Liver (tissue), 9 donors: Measurements from ENCODE around the gene CYFIP2. TPM values are rescaled to one million over a fixed set of nuclear protein-coding genes. Genes with fewer than 3 reads are reported as not detected.

Experiments used
- DNase-seq: peaks from one replicate; pipeline ENCODE4 v3.0.0-alpha.2; 2017; ENCODE audit warnings: low spot score
- H3K27ac ChIP-seq, 2 donors: one replicate each; pipeline ENCODE4 v1.7.0; 2013; ENCODE audit warnings: inconsistent platforms in 2 of 2, low read length in 2 of 2, control low read depth in 1 of 2, low read depth in 1 of 2, mild to moderate bottlenecking in 1 of 2
- H3K27me3 ChIP-seq, 4 donors: one replicate each; pipeline versions ENCODE4 v1.6.1 to v1.7.0; 2013; ENCODE audit warnings: low read length in 3 of 4, inconsistent platforms in 1 of 4, mild to moderate bottlenecking in 1 of 4, moderate library complexity in 1 of 4; ENCODE audit not compliant: control insufficient read depth in 4 of 4, insufficient read depth in 4 of 4
- H3K36me3 ChIP-seq, 4 donors: one replicate each; pipeline versions ENCODE4 v1.6.1 to v1.7.0; 2013; ENCODE audit warnings: low read length in 3 of 4, mild to moderate bottlenecking in 3 of 4, low read depth in 1 of 4, moderate library complexity in 1 of 4; ENCODE audit not compliant: control insufficient read depth in 4 of 4, insufficient read depth in 3 of 4
- H3K4me1 ChIP-seq, 4 donors: one replicate each; pipeline versions ENCODE4 v1.6.1 to v1.7.0; 2013; ENCODE audit warnings: low read length in 3 of 4, mild to moderate bottlenecking in 3 of 4, moderate library complexity in 1 of 4; ENCODE audit not compliant: control insufficient read depth in 4 of 4, insufficient read depth in 4 of 4
- H3K4me3 ChIP-seq, 3 donors: one replicate each; pipeline versions ENCODE4 v1.6.1 to v1.7.0; 2013; ENCODE audit warnings: low read length in 3 of 3, control low read depth in 1 of 3, low read depth in 1 of 3, mild to moderate bottlenecking in 1 of 3
- H3K9ac ChIP-seq, 2 donors: one replicate each; pipeline ENCODE4 v1.7.0; 2013; ENCODE audit warnings: low read length in 2 of 2, mild to moderate bottlenecking in 2 of 2, moderate library complexity in 2 of 2, control low read depth in 1 of 2, low read depth in 1 of 2
- H3K9me3 ChIP-seq, 4 donors: one replicate each; pipeline versions ENCODE4 v1.6.1 to v1.7.0; 2013; ENCODE audit warnings: low read length in 3 of 4; ENCODE audit not compliant: control insufficient read depth in 4 of 4
- EGR1 ChIP-seq, 2 donors: IDR thresholded peaks; 2 replicates each; pipeline ENCODE4 v1.6.1; 2016 to 2018; ENCODE audit warnings: antibody characterized with exemption in 2 of 2, low read depth in 2 of 2
- FOXA1 ChIP-seq: IDR thresholded peaks from 2 replicates; pipeline ENCODE4 v1.6.1; 2016; ENCODE audit warnings: antibody characterized with exemption
- FOXA2 ChIP-seq: IDR thresholded peaks from 2 replicates; pipeline ENCODE4 v1.6.1; 2016; ENCODE audit warnings: antibody characterized with exemption
- GABPA ChIP-seq, 2 donors: IDR thresholded peaks in 1 of 2; conservative IDR thresholded peaks in 1 of 2; 2 replicates each; pipeline ENCODE4 v1.6.1; 2016; ENCODE audit warnings: antibody characterized with exemption in 2 of 2, mild to moderate bottlenecking in 1 of 2, moderate library complexity in 1 of 2
- HNF4A ChIP-seq, 2 donors: conservative IDR thresholded peaks; 2 replicates each; pipeline ENCODE4 v1.6.1; 2016; ENCODE audit warnings: antibody characterized with exemption in 2 of 2, mild to moderate bottlenecking in 2 of 2
- HNF4G ChIP-seq: IDR thresholded peaks from 2 replicates; pipeline ENCODE4 v1.6.1; 2016; ENCODE audit warnings: antibody characterized with exemption
- NR2F2 ChIP-seq: IDR thresholded peaks from 2 replicates; pipeline ENCODE4 v1.6.1; 2016; ENCODE audit warnings: antibody characterized with exemption
- RAD21 ChIP-seq, 2 donors: IDR thresholded peaks; 2 replicates each; pipeline ENCODE4 v1.6.1; 2016; ENCODE audit warnings: antibody characterized with exemption in 2 of 2, mild to moderate bottlenecking in 2 of 2
- REST ChIP-seq: IDR thresholded peaks from 2 replicates; pipeline ENCODE4 v1.6.1; 2016; ENCODE audit warnings: antibody characterized with exemption, mild to moderate bottlenecking
- RXRA ChIP-seq, 2 donors: IDR thresholded peaks; 2 replicates each; pipeline ENCODE4 v1.6.1; 2017 to 2018; ENCODE audit warnings: antibody characterized with exemption in 2 of 2, mild to moderate bottlenecking in 1 of 2
- SP1 ChIP-seq: IDR thresholded peaks from 2 replicates; pipeline ENCODE4 v1.6.1; 2018; ENCODE audit warnings: antibody characterized with exemption, mild to moderate bottlenecking
- TAF1 ChIP-seq: conservative IDR thresholded peaks from 2 replicates; pipeline ENCODE4 v1.6.1; 2016; ENCODE audit warnings: antibody characterized with exemption, mild to moderate bottlenecking
- WGBS: extraction: QIAGEN DNeasy Blood & Tissue Kit; methylation state at CpG from one replicate; pipeline ENCODE4 v1.1.7; 2013; 5-methylcytosine and 5-hydroxymethylcytosine counted together
- polyA plus RNA-seq, 2 donors: library from polyadenylated mRNA; stranded (reverse) in 1 of 2; unstranded in 1 of 2; fragments of 200-250 nt in 1 of 2; fragments of >200 nt in 1 of 2; fragmentation: Nextera tagmentation in 1 of 2; extraction: Ambion mirVana in 1 of 2; gene quantifications; one replicate each; pipeline versions ENCODE4 v1.2.1 to v1.2.3, GENCODE V29; 2013 to 2015
- total RNA-seq, 2 donors: library from RNA; depleted of rRNA; stranded (reverse); fragments of >200 nt; gene quantifications; one replicate each; pipeline ENCODE4 v1.2.3, GENCODE V29; 2014
- TF ChIP-seq, protein P1 (sequence below): IDR thresholded peaks from 2 replicates; pipeline ENCODE4 v1.6.1; 2016; ENCODE audit warnings: antibody characterized with exemption
- TF ChIP-seq, protein P2 (sequence below): IDR thresholded peaks from 2 replicates; pipeline ENCODE4 v1.6.1; 2016; ENCODE audit warnings: antibody characterized with exemption
- TF ChIP-seq, protein P3 (sequence below): fragments of 150-350 bp; IDR thresholded peaks from 2 replicates; pipeline ENCODE4 v1.5.1; 2017; ENCODE audit warnings: improper control_type of control experiment, low read depth, low read length; ENCODE audit not compliant: missing input control
- TF ChIP-seq, protein P4 (sequence below): IDR thresholded peaks from 2 replicates; pipeline ENCODE4 v1.6.1; 2016; ENCODE audit warnings: antibody characterized with exemption
- donor health status: healthy.
- donor health status: healthy.
- donor health status: healthy.
- donor health status: healthy.
- donor health status: healthy.

Gene CYFIP2
- total and polyA plus RNA-seq, 4 donors: 12.6 to 38.9 (median 28.2) TPM

GRCh38 chr5:157289164-157289819, 23.4 kb downstream of the CYFIP2 start:
- H3K4me3 ChIP-seq: no peak overlapping the region
- DNase-seq: no peak
- H3K36me3 ChIP-seq: no peaks in the 10 kb centered on the region
- H3K4me1 ChIP-seq: peaks cover 7 to 50% (median 36%) of the 10 kb centered on the region in 4 donors
- peak overlapping the region; percentile 21 to 39 for H3K27ac ChIP-seq
- no peaks in the 10 kb centered on the region for H3K27me3 ChIP-seq
- peak overlapping the region in 1 of 2 donors; percentile 17 for H3K9ac ChIP-seq
- TF ChIP-seq RAD21 (IDR thresholded peaks at IDR 0.05) (no peak), FOXA1 (no peak), GABPA (IDR thresholded peaks at IDR 0.05 in 1 of 2, conservative IDR thresholded peaks at IDR 0.05 in 1 of 2) (no peak), HNF4G (no peak), SP1 (no peak), TAF1 (no peak), FOXA2 (no peak), RXRA (IDR thresholded peaks at IDR 0.05) (no peak), EGR1 (IDR thresholded peaks at IDR 0.05; ENCODE audit: low read depth in 2 of 2) (no peak), NR2F2 (no peak), REST (no peak), HNF4A (conservative IDR thresholded peaks at IDR 0.05) (no peak)
- TF ChIP-seq, protein P1, sequence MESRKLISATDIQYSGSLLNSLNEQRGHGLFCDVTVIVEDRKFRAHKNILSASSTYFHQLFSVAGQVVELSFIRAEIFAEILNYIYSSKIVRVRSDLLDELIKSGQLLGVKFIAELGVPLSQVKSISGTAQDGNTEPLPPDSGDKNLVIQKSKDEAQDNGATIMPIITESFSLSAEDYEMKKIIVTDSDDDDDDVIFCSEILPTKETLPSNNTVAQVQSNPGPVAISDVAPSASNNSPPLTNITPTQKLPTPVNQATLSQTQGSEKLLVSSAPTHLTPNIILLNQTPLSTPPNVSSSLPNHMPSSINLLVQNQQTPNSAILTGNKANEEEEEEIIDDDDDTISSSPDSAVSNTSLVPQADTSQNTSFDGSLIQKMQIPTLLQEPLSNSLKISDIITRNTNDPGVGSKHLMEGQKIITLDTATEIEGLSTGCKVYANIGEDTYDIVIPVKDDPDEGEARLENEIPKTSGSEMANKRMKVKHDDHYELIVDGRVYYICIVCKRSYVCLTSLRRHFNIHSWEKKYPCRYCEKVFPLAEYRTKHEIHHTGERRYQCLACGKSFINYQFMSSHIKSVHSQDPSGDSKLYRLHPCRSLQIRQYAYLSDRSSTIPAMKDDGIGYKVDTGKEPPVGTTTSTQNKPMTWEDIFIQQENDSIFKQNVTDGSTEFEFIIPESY: no peak
- TF ChIP-seq, protein P2, sequence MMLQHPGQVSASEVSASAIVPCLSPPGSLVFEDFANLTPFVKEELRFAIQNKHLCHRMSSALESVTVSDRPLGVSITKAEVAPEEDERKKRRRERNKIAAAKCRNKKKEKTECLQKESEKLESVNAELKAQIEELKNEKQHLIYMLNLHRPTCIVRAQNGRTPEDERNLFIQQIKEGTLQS: no peak
- TF ChIP-seq, protein P3, sequence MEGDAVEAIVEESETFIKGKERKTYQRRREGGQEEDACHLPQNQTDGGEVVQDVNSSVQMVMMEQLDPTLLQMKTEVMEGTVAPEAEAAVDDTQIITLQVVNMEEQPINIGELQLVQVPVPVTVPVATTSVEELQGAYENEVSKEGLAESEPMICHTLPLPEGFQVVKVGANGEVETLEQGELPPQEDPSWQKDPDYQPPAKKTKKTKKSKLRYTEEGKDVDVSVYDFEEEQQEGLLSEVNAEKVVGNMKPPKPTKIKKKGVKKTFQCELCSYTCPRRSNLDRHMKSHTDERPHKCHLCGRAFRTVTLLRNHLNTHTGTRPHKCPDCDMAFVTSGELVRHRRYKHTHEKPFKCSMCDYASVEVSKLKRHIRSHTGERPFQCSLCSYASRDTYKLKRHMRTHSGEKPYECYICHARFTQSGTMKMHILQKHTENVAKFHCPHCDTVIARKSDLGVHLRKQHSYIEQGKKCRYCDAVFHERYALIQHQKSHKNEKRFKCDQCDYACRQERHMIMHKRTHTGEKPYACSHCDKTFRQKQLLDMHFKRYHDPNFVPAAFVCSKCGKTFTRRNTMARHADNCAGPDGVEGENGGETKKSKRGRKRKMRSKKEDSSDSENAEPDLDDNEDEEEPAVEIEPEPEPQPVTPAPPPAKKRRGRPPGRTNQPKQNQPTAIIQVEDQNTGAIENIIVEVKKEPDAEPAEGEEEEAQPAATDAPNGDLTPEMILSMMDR: no peak
- TF ChIP-seq, protein P4, sequence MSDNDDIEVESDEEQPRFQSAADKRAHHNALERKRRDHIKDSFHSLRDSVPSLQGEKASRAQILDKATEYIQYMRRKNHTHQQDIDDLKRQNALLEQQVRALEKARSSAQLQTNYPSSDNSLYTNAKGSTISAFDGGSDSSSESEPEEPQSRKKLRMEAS: no peak
- WGBS: 87% methylated on average over 9 of the region's 9 CpGs
- no peaks in the 10 kb centered on the region for H3K9me3 ChIP-seq
